BJ (cell line): ENCODE measurements around the gene TMEM119. TPM values are rescaled to one million over a fixed set of nuclear protein-coding genes. Genes with fewer than 3 reads are reported as not detected.

ENCODE experiments used
- CTCF ChIA-PET: fragments of 350-600 bp; formaldehyde crosslinking; extraction: SDS; loops from one replicate; lab custom pipeline; 2021; ENCODE audit warnings: antibody characterized with exemption, inconsistent platforms; lab: Yijun Ruan, JAX
- POLR2A ChIA-PET: fragments of 300-600 bp; sonication (Branson Sonifier 250); formaldehyde crosslinking; extraction: SDS; loops from one replicate; lab custom pipeline; 2021; ENCODE audit warnings: antibody characterized with exemption; lab: Charles Lee
- DNase-seq: peaks from one replicate; pipeline ENCODE4 v3.0.0-alpha.2; 2011; ENCODE audit warnings: low read depth
- H3K27me3 ChIP-seq: 2 replicates; pipeline ENCODE4 v1.6.0; 2011; ENCODE audit warnings: low read length; ENCODE audit not compliant: control insufficient read depth, insufficient read depth
- H3K36me3 ChIP-seq: 2 replicates; pipeline ENCODE4 v1.5.1; 2011; ENCODE audit warnings: low read length; ENCODE audit not compliant: control insufficient read depth, insufficient read depth
- H3K4me3 ChIP-seq: 2 replicates; pipeline ENCODE4 v1.5.1; 2011; ENCODE audit warnings: low read depth, mild to moderate bottlenecking, control low read depth, low read length
- polyA plus RNA-seq: library from polyadenylated mRNA; depleted of rRNA; stranded (reverse); fragments of >200 nt; gene quantifications from 2 replicates; pipeline ENCODE4 v1.2.3, GENCODE V29; 2011
- TF ChIP-seq, protein P1 (sequence below): IDR thresholded peaks from 2 replicates; pipeline ENCODE4 v1.5.1; 2011; ENCODE audit warnings: low read depth, mild to moderate bottlenecking, control low read depth, inconsistent platforms, low read length, moderate library complexity; ENCODE audit not compliant: insufficient read depth

The TMEM119 gene
- polyA plus RNA-seq, 1 experiment, result 80.6 TPM

DNA sequence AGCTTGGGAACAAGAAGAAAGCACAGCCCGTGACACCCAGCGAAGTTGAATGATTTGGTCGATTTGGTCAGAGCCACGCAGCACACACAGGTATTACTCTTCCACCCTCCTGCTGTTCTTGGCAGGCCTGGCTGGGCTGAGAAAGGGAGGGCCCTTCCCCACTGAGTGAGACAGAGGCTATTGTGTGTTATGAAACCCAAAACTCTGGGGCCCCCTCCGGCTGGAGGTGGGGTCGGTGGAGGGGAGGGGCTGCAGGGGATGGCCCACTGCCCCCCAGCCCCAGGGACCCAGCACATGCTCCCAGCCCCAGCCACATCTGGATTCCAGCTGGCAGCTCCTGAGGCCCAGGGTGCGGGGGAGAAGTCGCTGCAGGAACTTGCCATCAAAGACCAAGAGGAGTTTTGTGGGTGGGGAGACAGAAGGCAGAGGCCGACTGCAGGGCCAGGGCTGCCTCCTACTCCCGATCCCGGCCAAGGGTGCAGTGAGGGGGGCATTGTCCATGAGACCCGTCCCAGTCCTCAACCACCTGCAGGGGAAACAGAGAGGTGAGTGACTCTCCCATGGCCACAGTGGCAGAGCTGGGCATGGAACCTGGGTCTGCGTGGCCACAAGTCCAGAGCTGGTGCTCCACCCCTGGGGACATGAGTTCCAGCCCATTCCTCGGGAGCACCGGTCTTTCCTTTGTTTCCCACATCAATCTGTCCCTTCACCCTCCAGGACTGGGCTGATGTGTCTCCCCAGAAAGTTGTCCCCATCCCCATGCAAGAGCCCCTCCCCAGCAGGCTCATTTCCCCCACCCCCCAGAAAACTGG, 8.7 kb downstream of the TMEM119 start:
- TF ChIP-seq, protein P1, sequence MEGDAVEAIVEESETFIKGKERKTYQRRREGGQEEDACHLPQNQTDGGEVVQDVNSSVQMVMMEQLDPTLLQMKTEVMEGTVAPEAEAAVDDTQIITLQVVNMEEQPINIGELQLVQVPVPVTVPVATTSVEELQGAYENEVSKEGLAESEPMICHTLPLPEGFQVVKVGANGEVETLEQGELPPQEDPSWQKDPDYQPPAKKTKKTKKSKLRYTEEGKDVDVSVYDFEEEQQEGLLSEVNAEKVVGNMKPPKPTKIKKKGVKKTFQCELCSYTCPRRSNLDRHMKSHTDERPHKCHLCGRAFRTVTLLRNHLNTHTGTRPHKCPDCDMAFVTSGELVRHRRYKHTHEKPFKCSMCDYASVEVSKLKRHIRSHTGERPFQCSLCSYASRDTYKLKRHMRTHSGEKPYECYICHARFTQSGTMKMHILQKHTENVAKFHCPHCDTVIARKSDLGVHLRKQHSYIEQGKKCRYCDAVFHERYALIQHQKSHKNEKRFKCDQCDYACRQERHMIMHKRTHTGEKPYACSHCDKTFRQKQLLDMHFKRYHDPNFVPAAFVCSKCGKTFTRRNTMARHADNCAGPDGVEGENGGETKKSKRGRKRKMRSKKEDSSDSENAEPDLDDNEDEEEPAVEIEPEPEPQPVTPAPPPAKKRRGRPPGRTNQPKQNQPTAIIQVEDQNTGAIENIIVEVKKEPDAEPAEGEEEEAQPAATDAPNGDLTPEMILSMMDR, result no peak
- Histone ChIP-seq H3K4me3 (no peak overlapping the region), H3K27me3 (no peaks in the 10 kb centered on the region; the same call in 1 of the 2 replicates), H3K36me3 (peaks cover 4% of the 10 kb centered on the region; the same call in 1 of the 2 replicates)
- ChIA-PET POLR2A (no interaction called here), CTCF (interaction anchor here (1.1 to 1.5 kb wide), 3 partner anchors 10 to 27 kb away, joined by 4 to 5 read pairs (median 4); no protein-coding TSS in a partner anchor)
- no peak for DNase-seq

DNA sequence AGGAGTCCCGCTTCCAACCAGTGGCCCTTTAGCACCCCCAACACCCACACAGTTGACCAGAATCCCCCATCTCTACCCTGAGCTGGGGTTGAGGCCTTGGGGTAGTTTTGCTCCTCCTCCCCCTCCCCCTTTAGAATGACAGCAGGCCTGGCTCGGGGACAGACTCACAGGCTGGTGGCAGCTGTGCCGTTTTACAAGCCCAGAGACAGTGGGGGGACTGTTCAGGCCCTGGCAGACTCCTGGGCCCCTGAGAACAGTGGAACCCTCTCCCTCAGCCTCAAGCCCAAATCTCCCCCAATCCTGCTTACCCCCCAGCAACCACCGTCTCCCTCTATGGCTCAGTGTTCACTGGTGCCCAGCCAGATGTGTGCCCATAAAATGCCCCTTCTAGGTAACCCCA, 10.1 kb downstream of the TMEM119 start:
- no peak for DNase-seq
- ChIA-PET POLR2A (no interaction called here), CTCF (interaction anchor here (1.4 kb wide), 1 partner anchor 18 kb away, joined by 4 read pairs; no protein-coding TSS in a partner anchor)
- Histone ChIP-seq H3K4me3 (no peak overlapping the region), H3K27me3 (no peaks in the 10 kb centered on the region; the same call in 1 of the 2 replicates), H3K36me3 (peaks cover 4% of the 10 kb centered on the region; the same call in 1 of the 2 replicates)
- TF ChIP-seq, protein P1, result no peak

DNA sequence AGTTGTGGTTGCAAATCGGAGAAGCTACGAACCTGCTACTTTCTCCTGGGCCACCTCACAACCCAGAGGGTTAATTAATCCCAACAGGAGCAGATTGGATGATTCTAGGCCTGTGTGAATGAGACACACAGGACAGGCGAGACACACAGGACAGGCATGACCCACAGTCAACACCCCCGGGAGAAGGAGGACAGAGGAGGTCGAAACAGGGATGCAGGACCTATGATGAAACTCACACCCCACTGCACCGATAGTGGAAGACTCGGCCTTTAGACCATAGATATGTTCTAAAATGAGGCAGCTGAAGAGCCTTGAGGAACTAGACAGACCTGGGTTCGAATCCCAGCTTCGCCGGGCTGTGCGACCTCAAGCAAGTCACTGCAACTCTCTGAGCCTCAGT, 11.6 kb downstream of the TMEM119 start:
- Histone ChIP-seq H3K36me3 (peaks cover 1% of the 10 kb centered on the region; the same call in 1 of the 2 replicates), H3K4me3 (no peak overlapping the region), H3K27me3 (no peaks in the 10 kb centered on the region; the same call in 1 of the 2 replicates)
- ChIA-PET POLR2A (no interaction called here), CTCF (interaction anchor here (0.9 to 2.9 kb wide), 4 partner anchors 12 to 31 kb away, joined by 3 to 9 read pairs (median 5); partner anchors contain the start of gene TMEM119)
- TF ChIP-seq, protein P1, result no peak
- no peak for DNase-seq

DNA sequence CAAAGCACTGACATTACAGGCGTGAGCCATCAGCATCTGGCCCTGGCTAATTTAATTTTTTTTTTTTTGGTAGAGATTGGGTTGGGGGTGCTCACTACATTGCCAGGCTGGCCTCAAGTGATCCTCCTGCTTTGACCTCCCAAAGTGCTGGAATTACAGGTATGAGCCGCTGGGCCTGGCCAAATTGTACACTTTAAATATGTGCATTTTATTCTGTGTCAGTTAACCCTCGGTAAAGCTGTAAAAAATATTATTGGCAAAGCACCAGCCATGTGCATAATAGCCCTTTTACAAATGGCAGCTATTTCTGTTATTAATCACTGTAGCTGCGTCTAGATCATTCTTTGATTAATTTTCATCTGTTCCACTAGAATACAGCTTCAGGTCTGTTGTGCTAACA, 12.0 kb downstream of the TMEM119 start:
- H3K27me3 ChIP-seq, result no peaks in the 10 kb centered on the region; the same call in 1 of the 2 replicates
- CTCF ChIA-PET, result interaction anchor here (0.9 to 2.9 kb wide), 4 partner anchors 12 to 32 kb away, joined by 3 to 9 read pairs (median 5); partner anchors contain the start of gene TMEM119
- no peaks in the 10 kb centered on the region for H3K36me3 ChIP-seq
- no peak for DNase-seq
- no peak overlapping the region for H3K4me3 ChIP-seq
- TF ChIP-seq, protein P1, result no peak
- POLR2A ChIA-PET, result no interaction called here

DNA sequence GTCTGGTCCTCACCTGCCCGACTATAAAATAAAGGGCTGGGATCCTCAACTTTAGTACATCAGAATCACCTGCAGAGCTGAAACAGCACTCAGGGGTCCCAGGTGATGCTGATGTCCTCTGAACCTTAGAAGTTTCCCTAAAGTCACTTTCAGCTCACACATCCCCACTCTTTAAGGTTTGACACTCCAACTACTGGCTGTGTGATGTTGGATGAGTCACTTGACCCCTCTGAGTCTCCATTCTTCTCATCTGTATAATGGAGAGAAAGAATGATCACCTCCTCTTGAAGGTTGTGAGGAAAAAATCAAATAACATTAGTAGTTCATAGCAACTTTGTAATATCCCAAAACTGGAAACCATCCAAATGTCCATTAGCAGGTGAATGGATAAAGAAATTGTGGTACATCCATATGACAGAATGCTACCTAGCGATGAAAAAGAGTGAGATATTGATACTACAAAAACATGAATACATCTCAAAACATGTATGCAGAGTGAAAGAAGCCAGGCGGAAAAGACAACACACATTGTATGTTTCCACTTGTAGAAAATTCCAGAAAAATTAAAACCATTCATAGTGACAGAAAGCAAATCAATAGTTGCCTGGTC, 13.3 kb downstream of the TMEM119 start:
- TF ChIP-seq, protein P1, result no peak
- DNase-seq, result no peak
- Histone ChIP-seq H3K36me3 (no peaks in the 10 kb centered on the region), H3K27me3 (no peaks in the 10 kb centered on the region; the same call in 1 of the 2 replicates), H3K4me3 (no peak overlapping the region)
- CTCF ChIA-PET, result interaction anchor here (2.9 kb wide), 1 partner anchor 33 kb away, joined by 9 read pairs; no protein-coding TSS in a partner anchor
- POLR2A ChIA-PET, result no interaction called here
